Smooth muscle cell (in vitro differentiated cells): ENCODE data around the gene OLA1. TPM values are rescaled to one million over a fixed set of nuclear protein-coding genes. Genes with fewer than 3 reads are reported as not detected.
A peak's percentile ranks its signal among the peaks of the same experiment; 100 is the strongest.

Experiments used
- DNase-seq: peaks from one replicate; lab custom pipeline; 2025; ENCODE audit not compliant: unreplicated experiment; lab: John Stamatoyannopoulos, UW
- H2AFZ ChIP-seq: fragments of 200-600 bp; sonication (generic); 2 replicates; pipeline ENCODE4 v1.6.0; 2016; ENCODE audit warnings: antibody characterized with exemption, low read depth, mild to moderate bottlenecking
- H3F3A ChIP-seq: fragments of 200-600 bp; sonication (generic); 2 replicates; pipeline ENCODE4 v1.6.0; 2017; ENCODE audit warnings: antibody characterized with exemption, low read depth
- H3K27ac ChIP-seq: fragments of 200-600 bp; sonication (generic); 2 replicates; pipeline ENCODE4 v1.5.1; 2016; ENCODE audit warnings: low read depth, mild to moderate bottlenecking
- H3K27me3 ChIP-seq: fragments of 200-600 bp; sonication (generic); 2 replicates; pipeline ENCODE4 v1.6.1; 2016; ENCODE audit warnings: low read depth, mild to moderate bottlenecking
- H3K36me3 ChIP-seq: fragments of 200-600 bp; sonication (generic); 2 replicates; pipeline ENCODE4 v1.5.1; 2016; ENCODE audit warnings: low read depth
- H3K4me1 ChIP-seq: fragments of 200-600 bp; sonication (generic); 2 replicates; pipeline ENCODE4 v1.5.1; 2016; ENCODE audit warnings: low read depth
- H3K4me2 ChIP-seq: fragments of 200-600 bp; sonication (generic); 2 replicates; pipeline ENCODE4 v1.6.0; 2016; ENCODE audit warnings: mild to moderate bottlenecking
- H3K4me3 ChIP-seq: fragments of 200-600 bp; sonication (generic); 2 replicates; pipeline ENCODE4 v1.5.1; 2016; ENCODE audit warnings: mild to moderate bottlenecking
- H3K79me2 ChIP-seq: fragments of 200-600 bp; sonication (generic); 2 replicates; pipeline ENCODE4 v1.6.0; 2016; ENCODE audit warnings: low read depth, mild to moderate bottlenecking
- H3K9ac ChIP-seq: fragments of 200-600 bp; sonication (generic); 2 replicates; pipeline ENCODE4 v1.6.0; 2016; ENCODE audit warnings: low read depth
- H3K9me3 ChIP-seq: fragments of 200-600 bp; sonication (generic); replicated peaks from 2 replicates; pipeline ENCODE4 v1.5.1; 2016; ENCODE audit warnings: low read depth
- H4K20me1 ChIP-seq: fragments of 200-600 bp; sonication (generic); 2 replicates; pipeline ENCODE4 v1.6.0; 2016; ENCODE audit warnings: low read depth
- CTCF ChIP-seq: fragments of 200-600 bp; sonication (generic); IDR thresholded peaks from 2 replicates; pipeline ENCODE4 v1.5.1; 2017; ENCODE audit warnings: borderline replicate concordance, mild to moderate bottlenecking, antibody characterized with exemption; ENCODE audit not compliant: insufficient read depth, poor library complexity, severe bottlenecking
- WGBS: methylation state at CpG from one replicate; pipeline ENCODE4 v1.1.7; 2016; ENCODE audit warnings: low lambda C conversion rate; 5-methylcytosine and 5-hydroxymethylcytosine counted together
- polyA plus RNA-seq: library from polyadenylated mRNA; unstranded; fragments of >200 nt; fragmentation: Nextera tagmentation; extraction: Ambion mirVana; gene quantifications from 2 replicates; pipeline ENCODE4 v1.2.1, GENCODE V29; 2016
- total RNA-seq: library from RNA; depleted of rRNA; stranded (reverse); fragments of >200 nt; gene quantifications from 2 replicates; pipeline ENCODE4 v1.2.3, GENCODE V29; 2014

OLA1 gene
- total and polyA plus RNA-seq, 2 experiments from 2014 or later: 59.6 to 76.0 TPM

- H3K27me3 ChIP-seq: no peaks in the 10 kb centered on the region
- no peak for DNase-seq
- H3F3A ChIP-seq: peaks cover 11% of the 10 kb centered on the region
- WGBS: 9% methylated on average over 13 of the region's 13 CpGs
- peak overlapping the region; percentile 11 for H2AFZ ChIP-seq
- H3K27ac ChIP-seq: peak overlapping the region; percentile 68
- H3K9ac ChIP-seq: peak overlapping the region; percentile 26
- no peaks in the 10 kb centered on the region for H3K9me3 ChIP-seq
- peaks cover 25% of the 10 kb centered on the region for H3K4me1 ChIP-seq
- no peaks in the 10 kb centered on the region for H3K79me2 ChIP-seq
- peak overlapping the region; percentile 2 for H3K4me3 ChIP-seq
- peak overlapping the region; percentile 75 for H3K4me2 ChIP-seq
- H3K36me3 ChIP-seq: no peaks in the 10 kb centered on the region
- TF ChIP-seq CTCF: no peak
- no peaks in the 10 kb centered on the region for H4K20me1 ChIP-seq
These were observed 196.4 kb downstream of the OLA1 start for GRCh38 chr2:174051741-174052583.

- no peaks in the 10 kb centered on the region for H3K79me2 ChIP-seq
- TF ChIP-seq CTCF: no peak
- no peaks in the 10 kb centered on the region for H3K36me3 ChIP-seq
- peak overlapping the region; percentile 68 for H3K27ac ChIP-seq
- H3K4me1 ChIP-seq: peaks cover 25% of the 10 kb centered on the region
- H3K4me2 ChIP-seq: no peak overlapping the region
- no peaks in the 10 kb centered on the region for H3K27me3 ChIP-seq
- no peak overlapping the region for H3K4me3 ChIP-seq
- no peaks in the 10 kb centered on the region for H4K20me1 ChIP-seq
- WGBS: 63% methylated on average over 4 of the region's 4 CpGs
- no peak overlapping the region for H3K9ac ChIP-seq
- peaks cover 11% of the 10 kb centered on the region for H3F3A ChIP-seq
- H2AFZ ChIP-seq: no peak overlapping the region
- no peaks in the 10 kb centered on the region for H3K9me3 ChIP-seq
- no peak for DNase-seq
These were observed 197.3 kb downstream of the OLA1 start for GRCh38 chr2:174051068-174051467.

- no peaks in the 10 kb centered on the region for H3K36me3 ChIP-seq
- no peak overlapping the region for H3K27ac ChIP-seq
- no peaks in the 10 kb centered on the region for H3K9me3 ChIP-seq
- H4K20me1 ChIP-seq: no peaks in the 10 kb centered on the region
- H2AFZ ChIP-seq: no peak overlapping the region
- TF ChIP-seq CTCF: no peak
- no peak overlapping the region for H3K4me3 ChIP-seq
- DNase-seq: no peak
- peaks cover 11% of the 10 kb centered on the region for H3F3A ChIP-seq
- H3K79me2 ChIP-seq: no peaks in the 10 kb centered on the region
- H3K4me1 ChIP-seq: peaks cover 25% of the 10 kb centered on the region
- H3K4me2 ChIP-seq: no peak overlapping the region
- H3K27me3 ChIP-seq: no peaks in the 10 kb centered on the region
- no peak overlapping the region for H3K9ac ChIP-seq
- WGBS: 96% methylated on average over 2 of the region's 2 CpGs
These were observed 198.4 kb downstream of the OLA1 start for GRCh38 chr2:174049895-174050294.

- no peak for DNase-seq
These were observed 200.1 kb downstream of the OLA1 start for GRCh38 chr2:174048243-174048642.

More at GRCh38 chr2:174048243-174048642, 200.1 kb downstream of the OLA1 start:
- H4K20me1 ChIP-seq: no peaks in the 10 kb centered on the region
- H3F3A ChIP-seq: peaks cover 11% of the 10 kb centered on the region
- H3K9me3 ChIP-seq: no peaks in the 10 kb centered on the region
- H3K9ac ChIP-seq: no peak overlapping the region
- no peak overlapping the region for H2AFZ ChIP-seq
- H3K27me3 ChIP-seq: no peaks in the 10 kb centered on the region
- peaks cover 15% of the 10 kb centered on the region for H3K4me1 ChIP-seq
- H3K79me2 ChIP-seq: no peaks in the 10 kb centered on the region
- no peak overlapping the region for H3K27ac ChIP-seq
- WGBS: 89% methylated on average over 20 of the region's 20 CpGs
- no peak overlapping the region for H3K4me3 ChIP-seq
- H3K36me3 ChIP-seq: no peaks in the 10 kb centered on the region
- no peak overlapping the region for H3K4me2 ChIP-seq
- no peak for TF ChIP-seq CTCF
